PC-3 (cell line): ENCODE results near the gene NAP1L1. TPM values are rescaled to one million over a fixed set of nuclear protein-coding genes. Genes with fewer than 3 reads are reported as not detected.

Source experiments
- ATAC-seq: fragments of 200-7000 bp; cut with Tn5 transposase; 2 replicates; pipeline ENCODE4 v1.9.1; 2020; ENCODE audit warnings: mild to moderate bottlenecking, moderate library complexity
- BruUV-seq: library from RNA; stranded (reverse); fragments of 400-500 nt; replicated peaks from 2 replicates; lab custom pipeline; 2021; lab: Mats Ljungman, UMichigan
- CTCF ChIA-PET: fragments of 300-600 bp; sonication (Branson Sonifier 250); formaldehyde crosslinking; loops from one replicate; lab custom pipeline; 2022; ENCODE audit warnings: antibody characterized with exemption; lab: Charles Lee
- POLR2A ChIA-PET: fragments of 300-600 bp; sonication (Branson Sonifier 250); formaldehyde crosslinking; loops from one replicate; lab custom pipeline; 2022; ENCODE audit warnings: antibody characterized with exemption; ENCODE audit not compliant: unreplicated experiment; lab: Charles Lee
- DNase-seq: peaks from one replicate; pipeline ENCODE4 v3.0.0-alpha.2; 2015
- H2AFZ ChIP-seq: fragments of 300-600 bp; sonication (generic); 2 replicates; pipeline ENCODE4 v1.6.0; 2016; ENCODE audit warnings: antibody characterized with exemption, low read length
- H3F3A ChIP-seq: fragments of 300-600 bp; sonication (generic); one replicate; pipeline ENCODE4 v1.6.0; 2017; ENCODE audit warnings: antibody characterized with exemption, low read length, control low read depth, mild to moderate bottlenecking; ENCODE audit not compliant: unreplicated experiment
- H3K27ac ChIP-seq: fragments of 300-600 bp; sonication (generic); 2 replicates; pipeline ENCODE4 v1.5.1; 2016; ENCODE audit warnings: mild to moderate bottlenecking, low read length
- H3K27me3 ChIP-seq: fragments of 300-600 bp; sonication (generic); 2 replicates; pipeline ENCODE4 v1.6.1; 2016; ENCODE audit warnings: low read length, mixed read lengths
- H3K36me3 ChIP-seq: fragments of 300-600 bp; sonication (generic); 2 replicates; pipeline ENCODE4 v1.6.1; 2016; ENCODE audit warnings: low read depth, mixed run types, low read length, mixed read lengths
- H3K4me1 ChIP-seq: fragments of 300-600 bp; sonication (generic); 2 replicates; pipeline ENCODE4 v1.5.1; 2016; ENCODE audit warnings: low read length; ENCODE audit not compliant: insufficient read depth
- H3K4me2 ChIP-seq: fragments of 300-600 bp; sonication (generic); 2 replicates; pipeline ENCODE4 v1.6.0; 2016; ENCODE audit warnings: low read length
- H3K4me3 ChIP-seq: fragments of 300-600 bp; sonication (generic); 2 replicates; pipeline ENCODE4 v1.5.1; 2016; ENCODE audit warnings: mild to moderate bottlenecking, low read length, mixed read lengths
- H3K79me2 ChIP-seq: fragments of 300-600 bp; sonication (generic); 2 replicates; pipeline ENCODE4 v1.6.1; 2017; ENCODE audit warnings: low read length, mixed read lengths
- H3K9ac ChIP-seq: fragments of 300-600 bp; sonication (generic); 2 replicates; pipeline ENCODE4 v1.6.0; 2016; ENCODE audit warnings: mild to moderate bottlenecking, low read length
- H3K9me2 ChIP-seq: fragments of 300-600 bp; sonication (generic); replicated peaks from 2 replicates; pipeline ENCODE4 v1.6.1; 2016; ENCODE audit warnings: mixed run types, low read length, mixed read lengths
- H3K9me3 ChIP-seq: fragments of 300-600 bp; sonication (generic); 2 replicates; pipeline ENCODE4 v1.6.1; 2016; ENCODE audit warnings: low read length, mixed read lengths
- H4K20me1 ChIP-seq: fragments of 300-600 bp; sonication (generic); 2 replicates; pipeline ENCODE4 v1.6.1; 2016; ENCODE audit warnings: low read length, mixed read lengths
- EZH2 ChIP-seq: fragments of 300-600 bp; sonication (generic); IDR thresholded peaks from one replicate; pipeline ENCODE4 v1.6.1; 2017; ENCODE audit warnings: antibody characterized with exemption, mild to moderate bottlenecking, low read length; ENCODE audit not compliant: unreplicated experiment
- EZH2phosphoT487 ChIP-seq: fragments of 300-600 bp; sonication (generic); IDR thresholded peaks from 2 replicates; pipeline ENCODE4 v1.6.1; 2018; ENCODE audit warnings: mild to moderate bottlenecking, antibody characterized with exemption, low read length, borderline replicate concordance
- intact Hi-C: fragments of 100-400 bp; cut with micrococcal nuclease; formaldehyde crosslinking; loops from 2 replicates; pipeline ENCODE4 v1.9.0; 2023
- total RNA-seq: library from RNA; depleted of rRNA; stranded (reverse); fragments of >200 nt; gene quantifications from 2 replicates; pipeline ENCODE4 v1.2.3, GENCODE V29; 2014
- TF ChIP-seq, protein P1 (sequence below): fragments of 300-600 bp; sonication (generic); conservative IDR thresholded peaks from 2 replicates; pipeline ENCODE4 v1.5.1; 2017; ENCODE audit warnings: antibody characterized with exemption, low read depth, mild to moderate bottlenecking, low read length

NAP1L1 gene
- total RNA-seq, 1 experiment from 2014 or later: 200 TPM

DNA sequence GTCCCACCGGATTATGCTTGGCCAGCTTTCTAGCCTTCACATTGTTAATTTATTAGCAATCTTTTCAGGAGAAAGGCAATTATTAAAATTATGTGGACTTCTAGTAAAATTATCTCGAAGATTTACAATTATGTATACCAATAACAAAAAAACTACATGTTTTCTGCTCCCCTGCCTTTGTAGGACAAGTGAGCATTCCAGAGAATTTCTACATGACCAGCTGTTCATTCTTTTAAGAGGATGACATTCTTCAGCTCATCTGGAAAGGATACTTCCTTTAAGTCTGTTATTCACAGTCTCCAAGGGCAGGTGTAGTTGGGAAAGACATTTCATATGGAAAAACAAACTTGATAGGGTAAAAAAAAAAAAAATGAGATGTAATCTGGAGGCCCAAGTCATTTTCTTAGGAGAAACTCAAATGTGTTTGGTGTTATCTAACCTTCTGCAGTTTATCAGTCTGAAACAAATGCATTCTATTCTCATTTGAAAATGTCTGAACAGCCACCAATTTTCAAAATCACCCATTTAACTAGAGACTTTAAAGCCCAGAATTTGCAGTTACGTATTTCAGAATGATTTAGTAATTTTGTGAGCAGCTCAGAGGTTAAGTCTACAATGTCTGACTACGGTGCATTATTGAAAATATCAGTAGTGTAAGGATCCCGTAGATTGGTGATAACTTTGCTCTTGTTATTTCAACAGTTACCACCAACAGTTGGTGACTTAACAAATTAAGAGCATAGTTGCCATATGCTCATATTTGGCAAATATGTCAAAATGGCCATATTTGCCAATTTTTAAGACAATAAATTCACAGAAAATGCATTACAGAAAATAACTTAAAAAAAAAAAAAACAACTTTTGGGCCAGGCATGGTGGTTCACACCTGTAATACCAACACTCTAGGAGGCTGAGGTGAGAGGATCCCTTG is 51.1 kb downstream of the NAP1L1 start:
- Histone ChIP-seq H3K4me2 (peak overlapping the region; percentile 85), H3K9me3 (no peaks in the 10 kb centered on the region), H3F3A (peaks cover 17% of the 10 kb centered on the region), H3K4me1 (peaks cover 31% of the 10 kb centered on the region), H3K79me2 (peaks cover 80% of the 10 kb centered on the region), H2AFZ (no peak overlapping the region), H3K36me3 (peaks cover 29% of the 10 kb centered on the region), H3K9ac (peak overlapping the region; percentile 98), H3K27me3 (no peaks in the 10 kb centered on the region), H3K4me3 (peak overlapping the region; percentile 97), H3K9me2 (no peaks in the 10 kb centered on the region), H4K20me1 (peaks cover 28% of the 10 kb centered on the region), H3K27ac (peak overlapping the region; percentile 94)
- no TSS peak for BruUV-seq
- TF ChIP-seq EZH2: no peak
- no peak for TF ChIP-seq EZH2phosphoT487
- TF ChIP-seq, protein P1, sequence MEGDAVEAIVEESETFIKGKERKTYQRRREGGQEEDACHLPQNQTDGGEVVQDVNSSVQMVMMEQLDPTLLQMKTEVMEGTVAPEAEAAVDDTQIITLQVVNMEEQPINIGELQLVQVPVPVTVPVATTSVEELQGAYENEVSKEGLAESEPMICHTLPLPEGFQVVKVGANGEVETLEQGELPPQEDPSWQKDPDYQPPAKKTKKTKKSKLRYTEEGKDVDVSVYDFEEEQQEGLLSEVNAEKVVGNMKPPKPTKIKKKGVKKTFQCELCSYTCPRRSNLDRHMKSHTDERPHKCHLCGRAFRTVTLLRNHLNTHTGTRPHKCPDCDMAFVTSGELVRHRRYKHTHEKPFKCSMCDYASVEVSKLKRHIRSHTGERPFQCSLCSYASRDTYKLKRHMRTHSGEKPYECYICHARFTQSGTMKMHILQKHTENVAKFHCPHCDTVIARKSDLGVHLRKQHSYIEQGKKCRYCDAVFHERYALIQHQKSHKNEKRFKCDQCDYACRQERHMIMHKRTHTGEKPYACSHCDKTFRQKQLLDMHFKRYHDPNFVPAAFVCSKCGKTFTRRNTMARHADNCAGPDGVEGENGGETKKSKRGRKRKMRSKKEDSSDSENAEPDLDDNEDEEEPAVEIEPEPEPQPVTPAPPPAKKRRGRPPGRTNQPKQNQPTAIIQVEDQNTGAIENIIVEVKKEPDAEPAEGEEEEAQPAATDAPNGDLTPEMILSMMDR: no peak
- DNase-seq (peak; percentile 43), ATAC-seq (no peak)
- ChIA-PET POLR2A (interaction anchor here (0.6 to 2.2 kb wide), 6 partner anchors 12 to 564 kb away, joined by 3 to 21 read pairs (median 4); no protein-coding TSS in a partner anchor), CTCF (no interaction called here)
- intact Hi-C loops: loop anchor here (1.0 to 10.0 kb wide), 2 partner anchors 423 to 551 kb away; no protein-coding TSS in a partner anchor

DNA sequence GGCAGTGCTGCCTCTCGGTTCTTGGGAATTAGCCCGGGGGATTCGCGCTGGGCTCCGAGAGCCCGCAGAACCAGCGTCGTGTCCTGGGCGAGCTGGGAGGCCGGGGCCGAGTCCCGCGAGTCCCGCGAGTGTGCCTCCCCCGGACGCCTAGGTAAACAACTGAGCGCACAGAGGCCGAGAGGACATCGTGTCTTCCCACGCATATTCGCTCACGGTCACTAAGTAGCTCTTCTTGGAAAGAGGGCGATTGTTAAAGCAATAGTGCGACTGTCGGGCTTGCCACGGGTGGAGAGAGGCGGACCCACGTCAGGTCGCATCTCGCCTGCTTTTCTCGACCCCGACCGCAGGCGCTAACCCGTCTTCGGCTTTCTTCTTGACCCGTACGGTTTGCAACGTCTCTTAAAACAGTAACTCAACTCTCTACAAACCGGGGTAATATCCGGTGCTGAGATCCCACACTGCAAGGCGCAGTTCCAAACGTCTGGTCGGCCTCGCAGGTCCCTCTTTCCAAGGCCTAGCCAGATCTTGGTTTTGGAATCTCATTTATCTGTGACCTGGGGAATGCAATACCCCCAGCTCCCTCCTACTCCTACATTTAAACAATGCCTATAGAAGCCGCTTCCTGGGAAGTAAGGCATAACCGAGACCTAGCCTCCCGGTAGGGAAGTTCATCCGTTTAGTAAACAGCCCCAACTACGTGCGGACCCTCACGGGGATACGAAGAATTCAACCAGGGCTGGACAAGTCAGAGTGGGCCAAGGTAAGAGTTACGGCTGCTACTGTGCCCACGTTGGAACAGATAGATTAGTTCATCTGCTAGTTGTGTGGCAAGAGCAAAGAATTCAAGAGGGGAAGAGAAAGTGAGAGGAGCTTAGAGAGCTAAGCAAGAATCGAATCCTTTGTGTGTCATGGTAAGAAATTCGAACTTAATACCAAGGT is 52.2 kb downstream of the NAP1L1 start:
- Histone ChIP-seq H3K79me2 (peaks cover 90% of the 10 kb centered on the region), H3K36me3 (peaks cover 36% of the 10 kb centered on the region), H3K4me2 (peak overlapping the region; percentile 85), H3F3A (peaks cover 24% of the 10 kb centered on the region), H2AFZ (peak overlapping the region; percentile 59), H3K27me3 (no peaks in the 10 kb centered on the region), H4K20me1 (peaks cover 31% of the 10 kb centered on the region), H3K9me2 (no peaks in the 10 kb centered on the region), H3K9me3 (no peaks in the 10 kb centered on the region), H3K4me3 (peak overlapping the region; percentile 97), H3K27ac (peak overlapping the region; percentile 94), H3K9ac (peak overlapping the region; percentile 98), H3K4me1 (peaks cover 28% of the 10 kb centered on the region)
- TF ChIP-seq EZH2 (no peak), EZH2phosphoT487 (no peak)
- TF ChIP-seq, protein P1: no peak
- intact Hi-C loops: loop anchor here (10.0 kb wide), 1 partner anchor 552 kb away; no protein-coding TSS in a partner anchor
- POLR2A ChIA-PET: interaction anchor here (0.5 to 2.2 kb wide), 25 partner anchors 9 to 642 kb away, joined by 3 to 21 read pairs (median 4); no protein-coding TSS in a partner anchor
- BruUV-seq: TSS peak; percentile 55
- CTCF ChIA-PET: interaction anchor here (0.6 to 1.0 kb wide), 3 partner anchors 496 to 521 kb away, joined by 3 to 4 read pairs (median 3); partner anchors contain the start of gene KRR1
- peak; percentile 5 for ATAC-seq
- DNase-seq: peak; percentile 53
